HG02840 (cell line): Measurements from ENCODE around the gene AREL1.
A peak's percentile ranks its signal among the peaks of the same experiment; 100 is the strongest.
"Not testable (repeated sequence)": the region's sequence is repeated elsewhere in the genome, so short reads cannot be mapped to it uniquely, and the experiment has no call there.

Experiments used
- ATAC-seq: cut with Tn5 transposase; IDR thresholded peaks from one replicate; pipeline ENCODE4 v1.9.1; 2021; ENCODE audit warnings: mild to moderate bottlenecking, moderate library complexity, moderate number of reproducible peaks; ENCODE audit not compliant: unreplicated experiment, low FRiP score

AREL1 gene

GRCh38 chr14:74712499-74713394 lies at the start of gene AREL1, which contains the start of gene FCF1:
Gene AREL1 (minus strand): TSS chr14:74713080. CDS start chr14:74685615, 27,465 bp downstream.
Gene FCF1 (plus strand): TSS chr14:74713144. CDS start chr14:74713198, 54 bp downstream.
- peak; percentile 93 for ATAC-seq

- ATAC-seq: not testable (repeated sequence)
Observed at GRCh38 chr14:74758505-74758904, 45.6 kb upstream of the AREL1 start.

- ATAC-seq: no peak
Observed at GRCh38 chr14:74756326-74756725, 43.4 kb upstream of the AREL1 start.

GRCh38 chr14:74754899-74755298 lies 42.0 kb upstream of the AREL1 start:
- no peak for ATAC-seq

GRCh38 chr14:74754157-74754556 lies 41.3 kb upstream of the AREL1 start:
- ATAC-seq: no peak

- ATAC-seq: no peak
Observed at GRCh38 chr14:74747237-74747636, 34.4 kb upstream of the AREL1 start.

- no peak for ATAC-seq
Observed at GRCh38 chr14:74739293-74740030, 26.6 kb upstream of the AREL1 start.

- no peak for ATAC-seq
Observed at GRCh38 chr14:74737753-74738325, 25.0 kb upstream of the AREL1 start.

- no peak for ATAC-seq
Observed at GRCh38 chr14:74735125-74735524, 22.2 kb upstream of the AREL1 start.

- ATAC-seq: no peak
Observed at GRCh38 chr14:74733221-74733620, 20.3 kb upstream of the AREL1 start.

GRCh38 chr14:74732387-74732786 lies 19.5 kb upstream of the AREL1 start:
- ATAC-seq: no peak

- ATAC-seq: no peak
Observed at GRCh38 chr14:74723134-74723533, 10.3 kb upstream of the AREL1 start.

GRCh38 chr14:74720526-74720925 lies 7.6 kb upstream of the AREL1 start:
- no peak for ATAC-seq

GRCh38 chr14:74713395-74713735 lies 485 bp upstream of the AREL1 start:
- ATAC-seq: no peak

GRCh38 chr14:74711651-74712050 lies 1.2 kb downstream of the AREL1 start:
- no peak for ATAC-seq

- ATAC-seq: no peak
Observed at GRCh38 chr14:74710480-74710879, 2.4 kb downstream of the AREL1 start.

- ATAC-seq: no peak
Observed at GRCh38 chr14:74705613-74706500, 7.0 kb downstream of the AREL1 start.

- no peak for ATAC-seq
Observed at GRCh38 chr14:74704656-74705055, 8.2 kb downstream of the AREL1 start.

- ATAC-seq: no peak
Observed at GRCh38 chr14:74703043-74703442, 9.8 kb downstream of the AREL1 start.

- ATAC-seq: no peak
Observed at GRCh38 chr14:74702293-74702692, 10.6 kb downstream of the AREL1 start.
